GM21447 (cell line): ENCODE results near the gene TBXT.
"Not testable (repeated sequence)": the region's sequence is repeated elsewhere in the genome, so short reads cannot be mapped to it uniquely, and the experiment has no call there.

Experiments used
- ATAC-seq: cut with Tn5 transposase; IDR thresholded peaks from one replicate; pipeline ENCODE4 v1.9.1; 2021; ENCODE audit not compliant: unreplicated experiment

TBXT gene, protein sequence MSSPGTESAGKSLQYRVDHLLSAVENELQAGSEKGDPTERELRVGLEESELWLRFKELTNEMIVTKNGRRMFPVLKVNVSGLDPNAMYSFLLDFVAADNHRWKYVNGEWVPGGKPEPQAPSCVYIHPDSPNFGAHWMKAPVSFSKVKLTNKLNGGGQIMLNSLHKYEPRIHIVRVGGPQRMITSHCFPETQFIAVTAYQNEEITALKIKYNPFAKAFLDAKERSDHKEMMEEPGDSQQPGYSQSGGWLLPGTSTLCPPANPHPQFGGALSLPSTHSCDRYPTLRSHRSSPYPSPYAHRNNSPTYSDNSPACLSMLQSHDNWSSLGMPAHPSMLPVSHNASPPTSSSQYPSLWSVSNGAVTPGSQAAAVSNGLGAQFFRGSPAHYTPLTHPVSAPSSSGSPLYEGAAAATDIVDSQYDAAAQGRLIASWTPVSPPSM

DNA sequence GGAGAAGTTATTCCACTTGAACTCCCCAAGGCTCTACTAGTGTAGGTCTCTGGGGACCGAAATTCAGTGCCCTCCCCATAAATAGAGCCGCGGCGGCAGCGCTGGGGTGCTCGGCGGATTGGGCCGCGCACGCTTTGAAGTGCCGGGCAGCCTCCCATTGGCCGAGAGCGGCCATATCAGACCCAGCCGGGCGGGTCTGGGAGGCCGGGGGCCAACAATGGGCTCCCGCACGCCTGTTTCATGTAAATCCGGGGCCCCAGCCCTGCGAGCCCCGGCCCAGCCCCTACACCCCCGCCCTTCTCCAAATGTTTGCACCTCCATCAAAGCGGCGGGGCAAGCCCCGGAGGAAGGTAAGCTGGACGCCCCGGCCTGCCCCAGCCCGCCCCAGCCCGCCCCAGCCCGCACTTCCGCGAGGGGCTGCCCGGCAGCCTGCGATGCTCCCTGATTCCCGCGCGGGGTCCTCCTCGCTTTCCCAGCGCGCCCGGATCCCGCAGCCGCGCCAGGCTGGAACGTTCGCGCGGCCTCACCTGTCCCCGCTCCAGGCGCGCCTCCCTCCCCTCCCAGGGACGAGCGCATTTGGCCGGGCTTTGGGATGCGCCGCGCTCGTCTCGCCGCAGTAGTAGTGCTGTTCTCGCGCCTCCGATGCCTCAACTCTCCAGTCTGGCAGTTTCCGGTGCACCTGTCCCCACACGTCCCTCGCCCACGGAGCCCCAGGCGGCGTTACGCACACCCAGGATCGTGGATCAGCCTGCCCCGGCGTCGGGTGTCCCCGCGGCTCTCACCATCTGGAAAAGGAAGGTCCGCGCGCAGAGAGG lies at the start of gene TBXT:
TSS of gene TBXT (minus strand) at position 51 of the 815 bp plus-strand sequence. CDS start 260 bp downstream, outside the sequence.
- no peak for ATAC-seq

DNA sequence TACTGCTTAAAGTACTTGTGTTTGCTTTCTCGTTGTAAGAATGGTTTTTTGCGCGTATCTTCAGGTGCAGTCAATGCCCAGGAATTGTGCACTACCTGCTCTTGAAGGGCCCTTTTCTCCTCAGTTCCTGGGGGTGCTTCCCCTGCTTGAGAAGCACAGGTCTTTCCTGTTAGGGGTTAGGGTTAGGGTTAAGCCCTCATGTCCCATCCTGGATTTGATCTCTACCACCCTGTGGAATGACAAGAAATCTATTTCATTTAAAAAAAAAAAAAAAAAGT lies 39.6 kb upstream of the TBXT start:
- ATAC-seq = no peak

DNA sequence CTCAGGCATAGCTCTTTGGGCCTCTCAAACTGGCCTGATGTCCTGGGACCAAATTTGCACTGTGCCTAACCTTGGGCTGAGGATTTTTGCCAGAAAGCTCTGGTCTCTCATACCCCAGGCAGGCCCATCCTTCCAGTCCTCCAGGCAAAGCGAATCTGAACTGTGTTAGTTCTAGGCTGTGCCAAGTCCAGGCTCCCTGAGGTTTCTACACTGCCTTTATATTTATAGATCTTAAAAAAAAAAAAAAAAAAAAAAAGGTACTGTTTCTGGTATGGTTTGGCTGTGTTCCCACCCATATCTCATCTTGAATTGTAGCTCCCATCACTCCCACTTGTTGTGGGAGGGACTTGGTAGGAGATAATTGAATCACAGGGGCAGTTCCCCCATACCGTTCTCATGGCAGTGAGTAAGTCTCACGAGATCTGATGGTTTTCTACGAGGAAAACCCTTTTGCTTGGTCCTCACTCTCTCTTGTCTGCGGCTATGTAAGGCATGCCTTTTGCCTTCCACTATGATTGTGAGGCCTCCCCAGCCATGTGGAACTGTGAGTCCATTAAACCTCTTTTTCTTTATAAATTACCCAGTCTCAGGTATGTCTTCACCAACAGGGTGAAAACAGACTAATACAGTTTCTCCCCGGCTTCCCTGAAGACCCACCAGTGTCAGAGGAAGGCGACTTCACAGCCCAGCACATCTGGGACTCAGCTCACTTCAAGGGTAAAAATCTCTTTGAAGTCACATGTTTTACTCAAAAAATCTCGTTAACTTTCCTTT lies 39.0 kb upstream of the TBXT start:
- no peak for ATAC-seq

DNA sequence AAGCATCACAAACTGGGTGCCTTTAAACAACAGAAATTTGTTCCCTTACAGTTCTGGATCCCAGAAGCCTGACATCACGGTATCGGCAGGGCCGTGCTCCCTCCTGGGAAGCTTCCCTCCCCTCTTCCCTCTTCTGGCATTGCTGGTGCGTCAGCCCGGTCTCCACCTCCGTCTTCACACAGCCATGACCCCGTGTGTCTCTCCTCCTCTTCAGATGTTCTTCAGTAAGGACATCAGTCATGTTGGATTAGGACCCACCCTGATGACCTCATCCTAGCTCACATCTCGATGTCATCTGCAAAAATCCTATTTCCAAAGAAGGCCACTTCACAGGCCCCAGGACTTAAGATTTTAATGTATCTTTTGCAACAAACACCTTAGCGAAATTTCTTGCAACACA lies 38.4 kb upstream of the TBXT start:
- no peak for ATAC-seq

DNA sequence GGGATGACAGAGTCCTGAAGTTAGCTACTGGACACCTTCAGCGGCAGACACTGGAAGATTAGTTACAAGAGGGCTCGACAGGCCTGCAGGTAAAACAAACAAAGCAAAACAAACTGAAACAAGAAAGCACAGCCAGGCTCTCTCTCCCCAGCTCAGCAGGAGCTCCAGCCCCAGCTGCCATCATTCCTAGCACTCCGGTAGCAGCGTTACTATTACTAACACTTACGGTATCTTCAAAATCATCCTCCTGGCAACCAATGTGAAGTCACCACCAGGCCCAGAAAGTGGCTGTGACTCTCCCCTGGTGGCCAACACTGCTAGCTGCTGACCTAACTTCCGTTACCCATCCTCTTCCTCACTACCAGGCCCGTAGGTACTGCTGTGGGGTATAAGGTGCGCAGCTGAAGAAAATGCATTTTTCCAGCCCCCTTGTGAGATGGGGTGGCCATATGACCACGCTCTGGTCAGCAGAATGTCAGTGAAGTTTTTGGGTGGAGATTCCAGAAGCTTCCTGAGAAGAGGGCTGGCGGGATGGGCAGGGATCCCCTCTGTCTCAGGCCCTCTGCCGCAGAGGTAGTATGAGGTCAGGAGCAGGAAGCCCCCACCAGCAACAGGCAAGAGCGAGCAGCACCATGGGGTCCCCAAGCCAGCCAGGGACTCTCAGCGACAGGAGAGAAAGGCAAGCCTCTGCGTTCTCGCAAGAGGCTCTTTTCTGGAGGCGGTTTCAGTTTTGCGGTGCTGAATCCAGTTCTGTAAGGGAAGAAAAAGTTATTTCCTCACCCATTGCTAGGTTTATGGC lies 37.4 kb upstream of the TBXT start:
- ATAC-seq = no peak

DNA sequence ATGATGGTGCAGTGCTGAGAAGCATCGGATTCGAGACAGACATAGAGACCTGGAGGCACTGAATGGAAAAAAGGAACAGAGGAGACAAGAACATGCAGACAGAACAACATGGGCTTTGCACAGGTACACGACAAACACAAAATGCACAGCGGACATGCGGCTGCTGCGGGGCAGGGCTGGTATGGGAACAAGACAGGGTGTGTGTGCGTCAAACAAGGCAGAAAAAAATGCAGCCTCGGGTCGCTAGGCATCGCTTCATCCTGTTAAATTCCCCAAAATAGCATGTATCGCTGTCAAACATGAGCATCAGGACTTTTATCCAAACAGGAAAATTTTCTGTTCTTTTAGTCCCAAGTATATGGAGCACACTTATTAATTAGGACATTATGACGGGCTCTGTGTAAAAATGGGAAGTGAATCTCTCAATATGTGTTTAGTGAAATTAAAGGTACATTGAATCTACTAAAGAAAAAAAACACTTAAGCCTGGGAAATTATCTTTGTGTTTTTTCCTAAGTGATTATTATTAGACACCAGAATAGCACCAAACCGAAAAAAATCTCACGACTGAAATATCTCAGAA lies 36.1 kb upstream of the TBXT start:
- no peak for ATAC-seq

DNA sequence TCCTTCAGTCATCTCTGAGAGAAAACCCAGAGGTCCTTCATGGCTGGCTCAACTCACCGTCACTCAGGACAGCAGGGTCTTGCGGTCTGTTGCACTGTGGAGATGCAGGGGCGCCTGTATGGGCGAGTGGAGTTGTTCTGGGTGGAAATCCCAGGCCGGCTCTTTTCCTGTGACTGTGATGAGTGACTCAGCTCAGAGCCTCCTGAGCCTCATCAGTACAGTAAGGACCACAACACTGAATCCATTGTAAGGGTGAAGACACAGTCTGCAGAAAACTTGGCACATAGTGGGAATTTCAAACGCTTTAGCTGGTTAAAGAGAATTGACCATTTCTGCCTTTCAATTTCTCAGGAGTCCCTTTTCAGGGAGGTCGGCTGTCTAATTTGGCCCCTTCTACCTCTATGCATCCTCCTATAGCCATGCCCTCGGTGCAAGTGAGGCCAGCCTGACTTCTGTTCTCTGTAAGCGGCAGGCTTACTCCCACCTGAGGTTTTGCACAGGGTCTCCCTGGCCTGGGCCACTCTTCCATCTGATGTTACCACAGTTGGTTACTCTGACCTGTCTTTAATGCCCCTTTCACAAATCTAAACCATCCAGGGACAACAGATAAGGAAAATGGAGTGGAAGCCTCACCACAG lies 35.5 kb upstream of the TBXT start:
- ATAC-seq = no peak

DNA sequence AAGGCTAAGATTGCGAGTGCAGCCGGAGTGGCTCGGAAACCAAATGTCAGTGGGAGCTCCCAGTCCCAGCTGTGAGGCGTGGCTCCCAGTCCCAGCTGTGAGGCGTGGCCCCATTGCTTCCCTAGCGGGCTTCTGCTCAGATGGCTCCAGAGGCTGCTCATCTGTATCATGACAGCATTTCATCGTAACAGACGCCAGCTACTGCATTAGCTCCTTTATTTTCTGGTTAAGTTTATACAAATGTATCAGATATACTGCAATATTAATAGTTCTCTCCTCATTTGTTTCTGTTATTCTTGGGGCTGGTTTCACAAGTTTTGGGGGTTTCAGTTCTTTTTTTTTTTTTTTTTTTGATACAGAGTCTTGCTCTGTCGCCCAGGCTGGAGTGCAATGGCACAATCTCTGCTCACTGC lies 34.7 kb upstream of the TBXT start:
- peak; percentile 70 for ATAC-seq

- ATAC-seq = peak; percentile 7
These were observed 34.2 kb upstream of the TBXT start for GRCh38 chr6:166201878-166202277.

DNA sequence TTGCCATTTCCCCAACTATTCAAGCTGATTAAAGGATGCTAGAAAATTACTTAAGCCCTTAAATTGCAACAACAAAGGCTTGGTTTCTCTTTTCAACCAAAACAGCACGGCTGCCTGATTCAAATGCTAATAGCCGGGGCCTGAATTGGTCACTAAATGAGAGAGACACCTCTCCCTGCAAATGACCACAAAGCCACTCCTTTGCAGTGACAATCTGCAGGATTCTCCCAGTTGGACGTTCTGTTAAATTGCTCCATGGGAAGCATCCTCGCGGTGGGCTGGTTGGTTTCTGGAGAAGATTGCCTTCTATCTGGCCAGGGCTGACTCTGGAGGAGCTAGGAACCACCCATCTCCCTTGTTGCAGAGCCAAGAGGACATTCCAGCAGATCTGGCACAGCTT lies 29.7 kb upstream of the TBXT start:
- ATAC-seq = no peak

DNA sequence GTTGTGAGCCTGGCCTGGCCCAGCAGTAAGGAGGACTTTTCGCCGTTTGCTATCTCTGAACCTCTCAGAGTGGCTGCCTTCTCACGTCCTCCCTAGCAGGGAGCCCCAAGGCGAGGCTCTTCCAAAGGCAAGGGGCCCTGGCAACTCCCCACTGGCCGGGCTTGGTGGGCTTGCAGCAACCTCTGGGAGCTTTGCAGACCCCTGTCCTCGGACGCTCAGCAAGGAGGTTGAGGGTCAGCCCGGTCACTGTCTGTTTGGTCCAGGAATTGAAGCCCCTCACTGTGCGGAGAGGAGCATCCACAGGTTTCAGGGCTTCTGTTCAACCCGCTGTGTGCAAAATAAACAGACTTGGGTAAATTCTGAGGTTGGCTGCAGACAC lies 28.2 kb upstream of the TBXT start:
- ATAC-seq = no peak

DNA sequence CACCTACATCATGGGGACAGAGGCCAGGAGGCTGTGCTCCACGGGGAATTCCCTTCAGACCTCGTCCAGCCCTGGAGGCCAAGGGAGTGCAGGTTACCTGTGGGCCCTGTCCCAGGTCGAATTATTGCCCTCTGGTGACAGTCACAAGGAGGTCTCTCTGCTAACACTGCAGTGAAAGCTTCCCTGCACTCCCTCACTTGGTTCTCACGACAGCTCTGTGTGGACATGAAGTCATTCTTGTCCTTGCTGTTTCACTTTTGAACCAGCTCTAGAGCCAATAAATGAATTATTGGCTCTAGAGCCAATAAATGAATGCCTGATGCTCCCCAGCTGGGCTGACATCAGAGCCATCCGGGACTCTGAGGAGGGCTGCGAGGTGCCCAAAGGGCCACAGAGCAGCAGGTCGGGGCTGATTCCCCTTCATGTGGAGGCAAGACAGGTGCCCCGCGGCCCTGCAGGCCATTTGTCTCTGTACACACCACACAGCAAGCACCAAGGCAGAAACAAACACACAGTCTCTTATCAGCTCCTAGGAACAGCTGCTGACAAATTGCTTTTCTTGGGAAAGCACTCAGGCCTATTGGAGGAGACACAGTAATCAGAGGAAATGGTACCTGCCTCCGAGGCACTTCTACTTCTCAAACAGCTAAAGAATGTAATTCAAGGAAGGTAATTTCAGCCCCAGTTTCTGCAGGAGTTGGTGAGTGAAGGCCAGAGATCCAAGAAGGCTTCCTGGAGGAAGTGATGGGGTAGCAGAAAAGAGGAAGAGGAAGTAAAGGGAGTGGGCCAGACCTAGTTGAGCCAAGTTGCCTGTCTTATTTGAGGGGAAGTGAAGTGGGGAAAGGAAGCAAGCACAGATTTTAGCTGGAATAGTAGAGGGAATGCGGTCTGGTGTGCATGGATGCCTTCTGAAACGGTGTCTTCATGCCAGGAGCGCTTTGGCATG lies 27.5 kb upstream of the TBXT start:
- no peak for ATAC-seq

DNA sequence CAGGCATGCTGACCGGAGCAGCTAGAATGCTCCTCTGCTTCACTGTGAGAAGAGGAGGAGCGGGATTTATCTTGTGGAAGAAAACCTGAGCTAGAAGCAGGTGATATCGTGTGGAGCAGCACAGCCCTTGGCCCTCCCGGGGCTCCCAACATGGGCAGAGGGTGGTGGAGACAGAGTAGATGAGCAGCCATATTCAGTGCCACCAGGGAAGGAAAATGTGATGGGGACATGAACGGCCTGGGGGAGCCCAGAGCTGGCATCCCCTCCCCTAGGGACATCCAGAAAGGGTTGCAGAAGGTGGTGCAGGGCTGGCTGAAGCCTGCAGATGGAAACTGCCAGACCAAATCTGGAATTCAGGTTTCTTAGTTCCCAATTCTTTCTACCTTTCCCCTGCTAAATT lies 24.9 kb upstream of the TBXT start:
- no peak for ATAC-seq

DNA sequence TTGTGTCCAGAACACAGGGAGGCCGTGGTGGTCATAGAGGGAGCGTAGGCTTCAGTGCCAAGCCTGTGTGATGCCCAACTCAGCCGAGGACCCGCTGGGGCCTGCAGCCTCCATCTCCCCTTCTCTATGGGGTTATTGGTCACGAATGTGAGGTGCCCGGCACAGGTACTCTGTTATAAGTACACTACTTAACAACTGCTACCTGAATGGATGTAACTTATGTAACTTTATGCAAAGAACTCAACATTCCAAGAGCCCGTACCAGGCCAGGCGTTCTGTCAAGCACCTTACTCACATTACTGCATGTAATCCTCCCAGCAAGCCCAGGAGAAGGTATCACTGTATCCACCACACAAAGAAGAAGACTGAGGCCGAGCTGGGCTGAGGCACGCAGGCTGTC lies 24.5 kb upstream of the TBXT start:
- no peak for ATAC-seq

DNA sequence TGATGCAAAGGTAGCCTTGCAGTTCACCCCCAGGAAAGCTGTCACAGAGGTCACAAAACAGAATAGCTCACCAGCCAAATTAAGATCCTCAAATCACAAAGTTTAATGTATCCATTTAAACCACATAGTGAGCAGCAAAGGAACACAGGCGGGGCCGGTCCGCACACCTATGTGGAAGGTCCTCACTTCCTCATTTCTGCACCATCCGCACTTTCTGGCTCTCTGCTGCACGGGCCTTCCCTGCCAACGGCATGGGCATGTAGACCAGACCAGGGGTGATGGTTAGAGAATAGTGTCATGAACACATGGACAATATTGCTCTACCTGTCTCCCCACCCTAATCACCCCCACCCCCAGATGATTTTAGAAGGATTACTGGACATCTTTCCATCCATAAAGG lies 12.1 kb upstream of the TBXT start:
- no peak for ATAC-seq

- ATAC-seq = no peak
These were observed 8.5 kb upstream of the TBXT start for GRCh38 chr6:166176106-166176505.

DNA sequence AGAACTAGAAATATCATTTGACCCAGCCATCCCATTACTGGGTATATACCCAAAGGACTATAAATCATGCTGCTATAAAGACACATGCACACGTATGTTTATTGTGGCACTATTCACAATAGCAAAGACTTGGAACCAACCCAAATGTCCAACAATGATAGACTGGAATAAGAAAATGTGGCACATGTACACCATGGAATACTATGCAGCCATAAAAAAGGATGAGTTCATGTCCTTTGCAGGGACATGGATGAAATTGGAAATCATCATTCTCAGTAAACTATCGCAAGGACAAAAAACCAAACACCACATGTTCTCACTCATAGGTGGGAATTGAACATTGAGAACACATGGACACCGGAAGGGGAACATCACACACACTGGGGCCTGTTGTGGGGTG lies 7.4 kb upstream of the TBXT start:
- not testable (repeated sequence) for ATAC-seq

DNA sequence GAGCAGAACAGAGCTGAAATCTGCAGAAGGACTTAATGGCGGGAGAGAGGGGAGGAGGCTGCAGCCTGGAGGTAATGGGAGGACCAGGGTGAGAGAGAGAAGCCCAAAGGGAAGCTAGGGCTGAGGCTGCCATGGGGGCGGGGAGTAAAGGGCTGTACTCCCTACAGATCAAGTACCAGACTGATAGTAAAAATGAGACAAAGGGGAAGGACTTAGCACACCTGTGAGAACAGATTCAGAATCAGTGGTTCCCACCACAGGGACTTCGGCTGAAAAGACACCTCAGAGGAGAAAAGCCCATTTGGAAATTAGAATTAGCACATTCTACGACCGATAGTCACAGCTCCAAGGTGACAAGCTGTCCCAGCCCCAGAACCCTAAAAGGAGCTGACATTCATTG lies 6.4 kb upstream of the TBXT start:
- ATAC-seq = peak; percentile 64
